Measurements from ENCODE around the gene MMP3.

- TF ChIP-seq CTCF (IDR thresholded peaks at IDR 0.05) (no peak), POLR2AphosphoS5 (IDR thresholded peaks at IDR 0.05) (no peak), POLR2A (IDR thresholded peaks at IDR 0.05) (no peak)
Measured at GRCh38 chr11:102831128-102831488, 12.3 kb downstream of the MMP3 start.

All from transverse colon (tissue), 4 donors.